ENCODE data around the gene NUP210L. TPM values are rescaled to one million over a fixed set of nuclear protein-coding genes. Genes with fewer than 3 reads are reported as not detected.

NUP210L gene
- total and polyA plus RNA-seq, 12 donors: 0.01 to 0.45 (median 0.11) TPM; not detected in 6

GRCh38 chr1:153951183-153951582, 203.7 kb downstream of the NUP210L start:
- intact Hi-C loops (cut with DNase I): loop anchor here in 1 of 10 donors (10.0 kb wide), 1 partner anchor 156 kb away; no protein-coding TSS in a partner anchor
- TF ChIP-seq CTCF (IDR thresholded peaks at IDR 0.05): no peak
- Histone ChIP-seq H3K4me3 (no peak overlapping the region), H3K36me3 (peaks cover 0 to 82% (median 54%) of the 10 kb centered on the region in 9 donors), H3K4me1 (peaks cover 3 to 33% (median 19%) of the 10 kb centered on the region in 9 donors), H3K27ac (no peak overlapping the region), H3K27me3 (no peaks in the 10 kb centered on the region), H3K9me3 (no peaks in the 10 kb centered on the region)
- DNase-seq (peak in 1 of 2 donors; percentile 5), ATAC-seq (no peak)
- 94 to 95% methylated on average over 11 of the region's 11 CpGs for WGBS, 2 donors

- no peaks in the 10 kb centered on the region for H3K27me3 ChIP-seq
- intact Hi-C loops (cut with DNase I): loop anchor here in 5 of 10 donors (1.0 to 10.0 kb wide), 6 partner anchors 122 to 152 kb away; no protein-coding TSS in a partner anchor
- peak within 1 kb of the TSS; percentile 97 to 100 (median 100) for H3K27ac ChIP-seq
- peaks cover 0 to 67% (median 35%) of the 10 kb centered on the region in 9 donors for H3K36me3 ChIP-seq
- ATAC-seq (peak; percentile 73 to 86 (median 78)), DNase-seq (peak; percentile 83 to 87)
- peaks cover 5 to 44% (median 30%) of the 10 kb centered on the region in 9 donors for H3K4me1 ChIP-seq
- no peaks in the 10 kb centered on the region for H3K9me3 ChIP-seq
- H3K4me3 ChIP-seq: peak within 1 kb of the TSS; percentile 65 to 99 (median 91)
- TF ChIP-seq CTCF (IDR thresholded peaks at IDR 0.05): peak; percentile 89 to 98 (median 94)
- WGBS, 2 donors: 10% methylated on average over 27 of the region's 28 CpGs
Measured at GRCh38 chr1:153946622-153947241, 208.1 kb downstream of the NUP210L start, which contains the start of gene DENND4B. Gene DENND4B (minus strand): TSS chr1:153946718. CDS start chr1:153944374, 2,344 bp downstream.

GRCh38 chr1:153945795-153946621, 208.9 kb downstream of the NUP210L start:
- intact Hi-C loops (cut with DNase I): loop anchor here in 6 of 10 donors (1.0 to 10.0 kb wide), 7 partner anchors 23 to 151 kb away; partner anchors contain the start of gene GATAD2B (in 3 of the 6)
- peak; percentile 81 to 88 (median 86) for ATAC-seq
- peaks cover 0 to 67% (median 29%) of the 10 kb centered on the region in 9 donors for H3K36me3 ChIP-seq

More at GRCh38 chr1:153945795-153946621, 208.9 kb downstream of the NUP210L start:
- 1% methylated on average over 52 to 95 of the region's 95 CpGs for WGBS, 2 donors
- H3K27me3 ChIP-seq: no peaks in the 10 kb centered on the region
- peaks cover 5 to 44% (median 30%) of the 10 kb centered on the region in 9 donors for H3K4me1 ChIP-seq
- DNase-seq: peak; percentile 89 to 91
- H3K4me3 ChIP-seq: peak overlapping the region; percentile 65 to 99 (median 91)
- TF ChIP-seq CTCF (IDR thresholded peaks at IDR 0.05): no peak
- H3K27ac ChIP-seq: peak overlapping the region; percentile 97 to 100 (median 100)
- no peaks in the 10 kb centered on the region for H3K9me3 ChIP-seq

Measured in heart right ventricle (tissue), 16 donors.